HepG2 (cell line): ENCODE data around the gene TXNL4B. TPM values are rescaled to one million over a fixed set of nuclear protein-coding genes. Genes with fewer than 3 reads are reported as not detected.

ENCODE experiments used
- HDAC1 ChIP-seq: sonication (generic); formaldehyde crosslinking; IDR thresholded peaks from 2 replicates; pipeline ENCODE4 v1.5.1; 2020; ENCODE audit warnings: mild to moderate bottlenecking, missing genetic modification reagents
- IKZF4 ChIP-seq: sonication (generic); formaldehyde crosslinking; IDR thresholded peaks from 2 replicates; pipeline ENCODE4 v1.5.1; 2020; ENCODE audit warnings: borderline replicate concordance, mild to moderate bottlenecking, low read depth, missing genetic modification reagents; ENCODE audit errors: not compliant biosample characterization
- LCORL ChIP-seq, 2 experiments: fragments of 450-650 bp in 1 of 2; sonication (generic) in 1 of 2; formaldehyde crosslinking in 1 of 2; IDR thresholded peaks; 2 replicates each; pipeline versions ENCODE4 v1.5.0 to v1.6.1; 2017 to 2020; ENCODE audit warnings: antibody characterized with exemption in 1 of 2, missing genetic modification reagents in 1 of 2
- RFXAP ChIP-seq: sonication (generic); formaldehyde crosslinking; IDR thresholded peaks from 2 replicates; pipeline ENCODE4 v1.4.0; 2020; ENCODE audit warnings: missing genetic modification reagents, borderline replicate concordance
- ZBTB42 ChIP-seq: sonication (generic); formaldehyde crosslinking; IDR thresholded peaks from 2 replicates; pipeline ENCODE4 v1.5.0; 2020; ENCODE audit warnings: mild to moderate bottlenecking, missing genetic modification reagents
- ZNF619 ChIP-seq: sonication (generic); formaldehyde crosslinking; IDR thresholded peaks from 2 replicates; pipeline ENCODE4 v1.4.0; 2020; ENCODE audit warnings: mild to moderate bottlenecking, missing genetic modification reagents
- polyA plus RNA-seq, 8 experiments: library from polyadenylated mRNA; depleted of rRNA in 3 of 8; stranded (reverse) in 7 of 8; unstranded in 1 of 8; fragments of >200 nt; fragmentation: Illumina TruSeq in 4 of 8; extraction: Trizol in 4 of 8; gene quantifications; 2 replicates each; pipeline versions ENCODE4 v1.2.1 to v1.2.3, GENCODE V29; 2011 to 2016; ENCODE audit warnings: low read depth in 4 of 8, missing spikeins in 1 of 8, mixed read lengths in 1 of 8; ENCODE audit not compliant: insufficient read depth in 1 of 8
- total RNA-seq, 5 experiments: library from RNA; depleted of rRNA; stranded (reverse); fragments of >200 nt; fragmentation: Illumina TruSeq; extraction: Trizol; gene quantifications; 2 replicates each; pipeline ENCODE4 v1.2.3, GENCODE V29; 2016; ENCODE audit warnings: low read depth in 1 of 5
- TF ChIP-seq, protein P1 (sequence below), 2 experiments: fragments of 450-650 bp in 1 of 2; sonication (generic) in 1 of 2; formaldehyde crosslinking in 1 of 2; IDR thresholded peaks; 2 replicates each; pipeline versions ENCODE4 v1.6.1 to v1.8.0; 2016 to 2022; ENCODE audit warnings: antibody characterized with exemption in 1 of 2, mild to moderate bottlenecking in 1 of 2, missing genetic modification reagents in 1 of 2
- TF ChIP-seq, protein P2 (sequence below): sonication (generic); formaldehyde crosslinking; IDR thresholded peaks from 2 replicates; pipeline ENCODE4 v1.5.1; 2020; ENCODE audit warnings: mild to moderate bottlenecking, moderate library complexity, missing genetic modification reagents
- TF ChIP-seq, protein P3 (sequence below): IDR thresholded peaks from 2 replicates; pipeline ENCODE4 v1.4.0; 2020; ENCODE audit warnings: mild to moderate bottlenecking, missing genetic modification reagents
- TF ChIP-seq, protein P4 (sequence below): sonication (generic); formaldehyde crosslinking; IDR thresholded peaks from 2 replicates; pipeline ENCODE4 v1.4.0; 2020; ENCODE audit warnings: missing genetic modification reagents, low read depth, mild to moderate bottlenecking, borderline replicate concordance

The TXNL4B gene
- total and polyA plus RNA-seq, 2 of the 13 experiments (the other 11 are each of a cell fraction or from before 2014, with no cell fraction given), result 17.4 to 18.3 TPM

DNA sequence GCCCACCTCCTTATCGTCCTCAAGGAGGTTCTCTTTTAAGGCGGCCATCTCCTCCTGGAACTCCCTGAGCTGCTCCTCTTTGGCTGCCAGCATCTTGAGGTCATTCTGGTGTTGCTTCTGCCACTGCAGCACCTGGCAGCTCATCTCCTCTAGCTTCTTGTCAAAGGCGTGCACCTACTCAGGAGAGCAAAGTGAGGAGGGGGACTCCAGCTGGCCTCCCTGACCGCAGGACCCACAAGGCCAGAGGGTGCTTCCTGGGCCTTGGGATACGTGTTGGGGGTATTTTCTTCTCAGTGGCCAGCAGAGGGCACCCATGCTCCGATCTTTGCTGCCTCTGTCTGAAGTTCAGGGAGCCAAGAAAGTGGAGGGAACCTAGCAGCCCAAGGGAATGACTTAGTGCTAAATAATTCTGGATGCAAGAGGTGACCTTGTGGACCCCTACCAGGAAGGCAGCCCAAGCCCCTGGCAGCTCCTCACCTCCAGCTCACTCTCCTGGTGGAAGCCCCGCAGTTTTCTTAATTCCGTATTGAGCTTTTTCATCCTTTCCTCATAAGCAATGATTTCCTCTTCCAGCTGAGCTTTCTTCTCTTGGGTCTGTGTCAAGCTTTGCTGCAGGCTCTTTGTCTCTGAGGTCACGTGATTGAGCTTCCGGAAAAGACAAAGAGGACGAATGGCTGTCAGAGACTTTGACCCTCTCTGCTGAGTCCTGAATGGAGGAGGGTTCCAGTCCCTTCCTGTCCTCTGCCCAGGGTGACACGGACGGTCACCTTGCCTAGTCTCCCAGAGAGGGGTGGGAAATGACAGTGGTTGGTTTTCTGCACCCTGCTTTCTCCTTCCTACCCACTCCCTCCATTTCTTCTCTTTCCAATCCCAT is 31.6 kb upstream of the TXNL4B start (continued):
- TF ChIP-seq, protein P1, sequence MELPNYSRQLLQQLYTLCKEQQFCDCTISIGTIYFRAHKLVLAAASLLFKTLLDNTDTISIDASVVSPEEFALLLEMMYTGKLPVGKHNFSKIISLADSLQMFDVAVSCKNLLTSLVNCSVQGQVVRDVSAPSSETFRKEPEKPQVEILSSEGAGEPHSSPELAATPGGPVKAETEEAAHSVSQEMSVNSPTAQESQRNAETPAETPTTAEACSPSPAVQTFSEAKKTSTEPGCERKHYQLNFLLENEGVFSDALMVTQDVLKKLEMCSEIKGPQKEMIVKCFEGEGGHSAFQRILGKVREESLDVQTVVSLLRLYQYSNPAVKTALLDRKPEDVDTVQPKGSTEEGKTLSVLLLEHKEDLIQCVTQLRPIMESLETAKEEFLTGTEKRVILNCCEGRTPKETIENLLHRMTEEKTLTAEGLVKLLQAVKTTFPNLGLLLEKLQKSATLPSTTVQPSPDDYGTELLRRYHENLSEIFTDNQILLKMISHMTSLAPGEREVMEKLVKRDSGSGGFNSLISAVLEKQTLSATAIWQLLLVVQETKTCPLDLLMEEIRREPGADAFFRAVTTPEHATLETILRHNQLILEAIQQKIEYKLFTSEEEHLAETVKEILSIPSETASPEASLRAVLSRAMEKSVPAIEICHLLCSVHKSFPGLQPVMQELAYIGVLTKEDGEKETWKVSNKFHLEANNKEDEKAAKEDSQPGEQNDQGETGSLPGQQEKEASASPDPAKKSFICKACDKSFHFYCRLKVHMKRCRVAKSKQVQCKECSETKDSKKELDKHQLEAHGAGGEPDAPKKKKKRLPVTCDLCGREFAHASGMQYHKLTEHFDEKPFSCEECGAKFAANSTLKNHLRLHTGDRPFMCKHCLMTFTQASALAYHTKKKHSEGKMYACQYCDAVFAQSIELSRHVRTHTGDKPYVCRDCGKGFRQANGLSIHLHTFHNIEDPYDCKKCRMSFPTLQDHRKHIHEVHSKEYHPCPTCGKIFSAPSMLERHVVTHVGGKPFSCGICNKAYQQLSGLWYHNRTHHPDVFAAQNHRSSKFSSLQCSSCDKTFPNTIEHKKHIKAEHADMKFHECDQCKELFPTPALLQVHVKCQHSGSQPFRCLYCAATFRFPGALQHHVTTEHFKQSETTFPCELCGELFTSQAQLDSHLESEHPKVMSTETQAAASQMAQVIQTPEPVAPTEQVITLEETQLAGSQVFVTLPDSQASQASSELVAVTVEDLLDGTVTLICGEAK (IDR thresholded peaks at IDR 0.05), result no peak
- TF ChIP-seq, protein P1 (CRISPR knock-in tag; IDR thresholded peaks at IDR 0.05), result peak; percentile 48; the same call in 1 of the 2 replicates
- 0 out of 2 replicates have a peak, but pooled peaks have one; percentile 29 for TF ChIP-seq LCORL (IDR thresholded peaks at IDR 0.05)
- 0 out of 2 replicates have a peak, but pooled peaks have one; percentile 63 for TF ChIP-seq LCORL (CRISPR knock-in tag; IDR thresholded peaks at IDR 0.05)
- TF ChIP-seq ZNF619 (CRISPR knock-in tag), result 0 out of 2 replicates have a peak, but pooled peaks have one; percentile 86
- TF ChIP-seq, protein P2, sequence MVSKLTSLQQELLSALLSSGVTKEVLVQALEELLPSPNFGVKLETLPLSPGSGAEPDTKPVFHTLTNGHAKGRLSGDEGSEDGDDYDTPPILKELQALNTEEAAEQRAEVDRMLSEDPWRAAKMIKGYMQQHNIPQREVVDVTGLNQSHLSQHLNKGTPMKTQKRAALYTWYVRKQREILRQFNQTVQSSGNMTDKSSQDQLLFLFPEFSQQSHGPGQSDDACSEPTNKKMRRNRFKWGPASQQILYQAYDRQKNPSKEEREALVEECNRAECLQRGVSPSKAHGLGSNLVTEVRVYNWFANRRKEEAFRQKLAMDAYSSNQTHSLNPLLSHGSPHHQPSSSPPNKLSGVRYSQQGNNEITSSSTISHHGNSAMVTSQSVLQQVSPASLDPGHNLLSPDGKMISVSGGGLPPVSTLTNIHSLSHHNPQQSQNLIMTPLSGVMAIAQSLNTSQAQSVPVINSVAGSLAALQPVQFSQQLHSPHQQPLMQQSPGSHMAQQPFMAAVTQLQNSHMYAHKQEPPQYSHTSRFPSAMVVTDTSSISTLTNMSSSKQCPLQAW (CRISPR knock-in tag), result peak; percentile 31; the same call in 1 of the 2 replicates
- TF ChIP-seq, protein P3, sequence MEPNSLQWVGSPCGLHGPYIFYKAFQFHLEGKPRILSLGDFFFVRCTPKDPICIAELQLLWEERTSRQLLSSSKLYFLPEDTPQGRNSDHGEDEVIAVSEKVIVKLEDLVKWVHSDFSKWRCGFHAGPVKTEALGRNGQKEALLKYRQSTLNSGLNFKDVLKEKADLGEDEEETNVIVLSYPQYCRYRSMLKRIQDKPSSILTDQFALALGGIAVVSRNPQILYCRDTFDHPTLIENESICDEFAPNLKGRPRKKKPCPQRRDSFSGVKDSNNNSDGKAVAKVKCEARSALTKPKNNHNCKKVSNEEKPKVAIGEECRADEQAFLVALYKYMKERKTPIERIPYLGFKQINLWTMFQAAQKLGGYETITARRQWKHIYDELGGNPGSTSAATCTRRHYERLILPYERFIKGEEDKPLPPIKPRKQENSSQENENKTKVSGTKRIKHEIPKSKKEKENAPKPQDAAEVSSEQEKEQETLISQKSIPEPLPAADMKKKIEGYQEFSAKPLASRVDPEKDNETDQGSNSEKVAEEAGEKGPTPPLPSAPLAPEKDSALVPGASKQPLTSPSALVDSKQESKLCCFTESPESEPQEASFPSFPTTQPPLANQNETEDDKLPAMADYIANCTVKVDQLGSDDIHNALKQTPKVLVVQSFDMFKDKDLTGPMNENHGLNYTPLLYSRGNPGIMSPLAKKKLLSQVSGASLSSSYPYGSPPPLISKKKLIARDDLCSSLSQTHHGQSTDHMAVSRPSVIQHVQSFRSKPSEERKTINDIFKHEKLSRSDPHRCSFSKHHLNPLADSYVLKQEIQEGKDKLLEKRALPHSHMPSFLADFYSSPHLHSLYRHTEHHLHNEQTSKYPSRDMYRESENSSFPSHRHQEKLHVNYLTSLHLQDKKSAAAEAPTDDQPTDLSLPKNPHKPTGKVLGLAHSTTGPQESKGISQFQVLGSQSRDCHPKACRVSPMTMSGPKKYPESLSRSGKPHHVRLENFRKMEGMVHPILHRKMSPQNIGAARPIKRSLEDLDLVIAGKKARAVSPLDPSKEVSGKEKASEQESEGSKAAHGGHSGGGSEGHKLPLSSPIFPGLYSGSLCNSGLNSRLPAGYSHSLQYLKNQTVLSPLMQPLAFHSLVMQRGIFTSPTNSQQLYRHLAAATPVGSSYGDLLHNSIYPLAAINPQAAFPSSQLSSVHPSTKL (CRISPR knock-in tag), result peak; percentile 27; the same call in 1 of the 2 replicates
- no peak for TF ChIP-seq ZBTB42 (CRISPR knock-in tag)
- peak; percentile 75; the same call in 1 of the 2 replicates for TF ChIP-seq RFXAP (CRISPR knock-in tag)
- TF ChIP-seq, protein P4, sequence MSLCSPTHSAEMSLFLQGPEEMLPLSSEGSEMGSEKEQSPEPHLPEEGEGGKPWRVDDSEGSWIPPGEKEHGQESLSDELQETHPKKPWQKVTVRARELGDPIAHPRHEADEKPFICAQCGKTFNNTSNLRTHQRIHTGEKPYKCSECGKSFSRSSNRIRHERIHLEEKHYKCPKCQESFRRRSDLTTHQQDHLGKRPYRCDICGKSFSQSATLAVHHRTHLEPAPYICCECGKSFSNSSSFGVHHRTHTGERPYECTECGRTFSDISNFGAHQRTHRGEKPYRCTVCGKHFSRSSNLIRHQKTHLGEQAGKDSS (CRISPR knock-in tag), result peak; percentile 34; the same call in 1 of the 2 replicates
- no peak for TF ChIP-seq HDAC1 (CRISPR knock-in tag)
- peak; percentile 6 for TF ChIP-seq IKZF4 (CRISPR knock-in tag)
